Calu3 (cell line): ENCODE results near the gene SFMBT2. TPM values are rescaled to one million over a fixed set of nuclear protein-coding genes. Genes with fewer than 3 reads are reported as not detected.
"Not testable (repeated sequence)": the region's sequence is repeated elsewhere in the genome, so short reads cannot be mapped to it uniquely, and the experiment has no call there.

ENCODE experiments used
- BruUV-seq: library from RNA; stranded (reverse); fragments of 400-500 nt; replicated peaks from 2 replicates; lab custom pipeline; 2021; lab: Mats Ljungman, UMichigan
- CTCF ChIA-PET: fragments of 300-600 bp; sonication (Branson Sonifier 250); formaldehyde crosslinking; loops from one replicate; lab custom pipeline; 2022; ENCODE audit warnings: antibody characterized with exemption; lab: Charles Lee
- DNase-seq: peaks from one replicate; pipeline ENCODE4 v3.0.0; 2022
- H3K27ac Mint-ChIP-seq: one replicate; pipeline ENCODE4 v1.8.0; 2022; ENCODE audit warnings: mixed read lengths; ENCODE audit not compliant: unreplicated experiment
- H3K27me3 Mint-ChIP-seq: one replicate; pipeline ENCODE4 v1.8.0; 2022; ENCODE audit warnings: mixed read lengths; ENCODE audit not compliant: unreplicated experiment
- H3K36me3 Mint-ChIP-seq: one replicate; pipeline ENCODE4 v1.8.0; 2022; ENCODE audit warnings: mild to moderate bottlenecking, moderate library complexity, mixed read lengths; ENCODE audit not compliant: insufficient read depth, unreplicated experiment
- H3K4me1 Mint-ChIP-seq: one replicate; pipeline ENCODE4 v1.8.0; 2022; ENCODE audit warnings: mild to moderate bottlenecking, low read depth, mixed read lengths; ENCODE audit not compliant: unreplicated experiment
- H3K4me3 Mint-ChIP-seq: one replicate; pipeline ENCODE4 v1.8.0; 2022; ENCODE audit warnings: mild to moderate bottlenecking, low read depth, moderate library complexity, mixed read lengths; ENCODE audit not compliant: unreplicated experiment
- H3K9me3 Mint-ChIP-seq: one replicate; pipeline ENCODE4 v1.8.0; 2022; ENCODE audit warnings: low read depth, mixed read lengths; ENCODE audit not compliant: unreplicated experiment
- CTCF ChIP-seq: fragments of 200-600 bp; IDR thresholded peaks from one replicate; pipeline ENCODE4 v1.8.0; 2022; ENCODE audit warnings: antibody characterized with exemption; ENCODE audit not compliant: unreplicated experiment
- intact Hi-C: fragments of 100-400 bp; cut with micrococcal nuclease; formaldehyde crosslinking; loops from one replicate; pipeline ENCODE4 v1.10.0; 2022; ENCODE audit not compliant: unreplicated experiment
- total RNA-seq: library from RNA; stranded (reverse); gene quantifications from 2 replicates; pipeline ENCODE4 v1.2.3, GENCODE V29; 2022

The SFMBT2 gene
- total RNA-seq, 1 experiment from 2014 or later = 0.64 TPM

- TF ChIP-seq CTCF = no peak
- Mint-ChIP-seq H3K9me3 (no peaks in the 10 kb centered on the region), H3K27ac (no peak overlapping the region), H3K4me1 (no peaks in the 10 kb centered on the region), H3K36me3 (no peaks in the 10 kb centered on the region), H3K27me3 (peaks cover 75% of the 10 kb centered on the region), H3K4me3 (no peak overlapping the region)
- intact Hi-C loops = no loop called here
- no peak for DNase-seq
- CTCF ChIA-PET = no interaction called here
- no TSS peak for BruUV-seq
Observed at GRCh38 chr10:7230951-7231350, 179.9 kb downstream of the SFMBT2 start.

- H3K4me1 Mint-ChIP-seq = no peaks in the 10 kb centered on the region
- no TSS peak for BruUV-seq
- H3K27ac Mint-ChIP-seq = no peak overlapping the region
- no peak overlapping the region for H3K4me3 Mint-ChIP-seq
- H3K9me3 Mint-ChIP-seq = no peaks in the 10 kb centered on the region
- no peak for TF ChIP-seq CTCF
- CTCF ChIA-PET = no interaction called here
- no peaks in the 10 kb centered on the region for H3K36me3 Mint-ChIP-seq
- H3K27me3 Mint-ChIP-seq = peaks cover 75% of the 10 kb centered on the region
- no peak for DNase-seq
- intact Hi-C loops = no loop called here
Observed at GRCh38 chr10:7230036-7230435, 180.8 kb downstream of the SFMBT2 start.

- CTCF ChIA-PET = no interaction called here
- no peak overlapping the region for H3K4me3 Mint-ChIP-seq
- H3K9me3 Mint-ChIP-seq = peaks cover 2% of the 10 kb centered on the region
- TF ChIP-seq CTCF = no peak
- no TSS peak for BruUV-seq
- H3K4me1 Mint-ChIP-seq = no peaks in the 10 kb centered on the region
- no peak overlapping the region for H3K27ac Mint-ChIP-seq
- DNase-seq = no peak
- intact Hi-C loops = no loop called here
- peaks cover 55% of the 10 kb centered on the region for H3K27me3 Mint-ChIP-seq
- H3K36me3 Mint-ChIP-seq = no peaks in the 10 kb centered on the region
Observed at GRCh38 chr10:7225133-7225532, 185.7 kb downstream of the SFMBT2 start.

DNA sequence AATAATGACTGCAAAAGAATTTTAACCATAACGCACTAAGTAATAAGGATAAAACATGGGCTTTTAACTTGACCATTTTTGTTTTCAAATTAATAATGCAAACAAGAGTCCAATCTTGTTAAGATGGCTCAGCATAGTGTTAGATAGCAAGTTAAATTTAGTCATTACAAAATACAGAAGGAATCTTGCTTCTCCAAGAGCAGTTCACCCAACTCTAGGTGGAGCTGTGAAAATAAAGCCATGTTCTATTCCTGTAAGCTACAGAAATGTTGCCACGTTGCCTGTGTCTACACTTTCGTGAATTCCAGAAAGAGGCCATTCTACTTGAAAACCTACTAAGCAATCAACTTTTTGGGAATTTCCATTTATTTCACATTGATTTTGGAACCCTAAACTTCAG, 191.9 kb downstream of the SFMBT2 start:
- TF ChIP-seq CTCF = no peak
- Mint-ChIP-seq H3K4me3 (no peak overlapping the region), H3K27me3 (peaks cover 6% of the 10 kb centered on the region), H3K27ac (no peak overlapping the region), H3K9me3 (no peaks in the 10 kb centered on the region), H3K36me3 (no peaks in the 10 kb centered on the region), H3K4me1 (no peaks in the 10 kb centered on the region)
- intact Hi-C loops = no loop called here
- BruUV-seq = no TSS peak
- no peak for DNase-seq
- CTCF ChIA-PET = no interaction called here

- H3K4me3 Mint-ChIP-seq, H3K36me3 Mint-ChIP-seq, H3K9me3 Mint-ChIP-seq, CTCF ChIA-PET, H3K27ac Mint-ChIP-seq, BruUV-seq, DNase-seq, intact Hi-C loops, H3K4me1 Mint-ChIP-seq: not testable (repeated sequence)
- H3K27me3 Mint-ChIP-seq = peaks cover 20% of the 10 kb centered on the region
Observed at GRCh38 chr10:7212696-7213095, 198.1 kb downstream of the SFMBT2 start.
